Mesodermal cell (in vitro differentiated cells): ENCODE measurements around the gene SMIM28.

Experiments used
- H3K27ac ChIP-seq: 2 replicates; pipeline ENCODE4 v1.7.0; 2013; ENCODE audit warnings: mild to moderate bottlenecking, low read depth, low read length, moderate library complexity; ENCODE audit not compliant: severe bottlenecking
- H3K36me3 ChIP-seq: 2 replicates; pipeline ENCODE4 v1.7.1; 2013; ENCODE audit warnings: mild to moderate bottlenecking, low read length, moderate library complexity; ENCODE audit not compliant: control insufficient read depth, insufficient read depth
- H3K4me1 ChIP-seq: one replicate; pipeline ENCODE4 v1.7.1; 2013; ENCODE audit warnings: mild to moderate bottlenecking, low read length; ENCODE audit not compliant: insufficient read depth, control insufficient read depth, poor library complexity, severe bottlenecking
- H3K4me3 ChIP-seq: 2 replicates; pipeline ENCODE4 v1.7.0; 2013; ENCODE audit warnings: low read length, control low read depth, mild to moderate bottlenecking; ENCODE audit not compliant: insufficient read depth, poor library complexity, severe bottlenecking; ENCODE audit errors: extremely low read depth
- H3K9me3 ChIP-seq: 2 replicates; pipeline ENCODE4 v1.7.1; 2013; ENCODE audit warnings: mild to moderate bottlenecking, low read length, moderate library complexity; ENCODE audit not compliant: control insufficient read depth
- WGBS, 2 experiments: methylation state at CpG; one replicate each; pipeline ENCODE4 v1.1.5; 2013; ENCODE audit warnings: missing lambda C conversion rate in 2 of 2; ENCODE audit not compliant: insufficient coverage in 2 of 2; 5-methylcytosine and 5-hydroxymethylcytosine counted together

The SMIM28 gene

GRCh38 chr6:138405816-138406413 is 28.2 kb downstream of the SMIM28 start:
- H3K4me1 ChIP-seq, result peaks cover 4% of the 10 kb centered on the region
- no peak overlapping the region for H3K4me3 ChIP-seq
- H3K36me3 ChIP-seq, result peaks cover 42% of the 10 kb centered on the region
- no peak overlapping the region for H3K27ac ChIP-seq
- 92 to 100% methylated on average over 1 to 4 of the region's 5 CpGs for WGBS, 2 experiments
- no peaks in the 10 kb centered on the region for H3K9me3 ChIP-seq

GRCh38 chr6:138406443-138406842 is 28.7 kb downstream of the SMIM28 start:
- Histone ChIP-seq H3K36me3 (peaks cover 42% of the 10 kb centered on the region), H3K9me3 (no peaks in the 10 kb centered on the region), H3K4me3 (no peak overlapping the region), H3K27ac (no peak overlapping the region), H3K4me1 (peaks cover 4% of the 10 kb centered on the region)
- WGBS, 2 experiments, result 86 to 90% methylated on average over 1 to 2 of the region's 2 CpGs

- no peak overlapping the region for H3K4me3 ChIP-seq
- H3K4me1 ChIP-seq, result peaks cover 4% of the 10 kb centered on the region
- peaks cover 69% of the 10 kb centered on the region for H3K36me3 ChIP-seq
- H3K27ac ChIP-seq, result no peak overlapping the region
- WGBS, 2 experiments, result 92 to 98% methylated on average over 2 to 6 of the region's 8 CpGs
- H3K9me3 ChIP-seq, result no peaks in the 10 kb centered on the region
Observed at GRCh38 chr6:138410048-138410735, 32.5 kb downstream of the SMIM28 start.

- WGBS, 2 experiments, result 87 to 91% methylated on average over 3 to 5 of the region's 6 CpGs
- no peak overlapping the region for H3K4me3 ChIP-seq
- peaks cover 63% of the 10 kb centered on the region for H3K36me3 ChIP-seq
- H3K4me1 ChIP-seq, result no peaks in the 10 kb centered on the region
- peak overlapping the region; percentile 33 for H3K27ac ChIP-seq
- H3K9me3 ChIP-seq, result no peaks in the 10 kb centered on the region
Observed at GRCh38 chr6:138410972-138411880, 33.5 kb downstream of the SMIM28 start.

GRCh38 chr6:138415125-138415524 is 37.4 kb downstream of the SMIM28 start:
- WGBS, 2 experiments, result 89 to 97% methylated on average over 5 of the region's 5 CpGs
- H3K27ac ChIP-seq, result no peak overlapping the region
- H3K9me3 ChIP-seq, result no peaks in the 10 kb centered on the region
- peaks cover 31% of the 10 kb centered on the region for H3K36me3 ChIP-seq
- H3K4me3 ChIP-seq, result no peak overlapping the region
- no peaks in the 10 kb centered on the region for H3K4me1 ChIP-seq

GRCh38 chr6:138416206-138416605 is 38.5 kb downstream of the SMIM28 start:
- H3K9me3 ChIP-seq, result no peaks in the 10 kb centered on the region
- H3K36me3 ChIP-seq, result peaks cover 36% of the 10 kb centered on the region
- 88 to 100% methylated on average over 3 to 4 of the region's 4 CpGs for WGBS, 2 experiments
- H3K4me1 ChIP-seq, result no peaks in the 10 kb centered on the region
- H3K4me3 ChIP-seq, result no peak overlapping the region
- H3K27ac ChIP-seq, result no peak overlapping the region

- Histone ChIP-seq H3K9me3 (no peaks in the 10 kb centered on the region), H3K27ac (no peak overlapping the region), H3K4me3 (no peak overlapping the region), H3K36me3 (peaks cover 30% of the 10 kb centered on the region), H3K4me1 (no peaks in the 10 kb centered on the region)
- 81 to 91% methylated on average over 3 of the region's 3 CpGs for WGBS, 2 experiments
Observed at GRCh38 chr6:138417493-138418117, 39.9 kb downstream of the SMIM28 start.

- WGBS, 2 experiments, result 97 to 100% methylated on average over 2 to 3 of the region's 3 CpGs
- Histone ChIP-seq H3K27ac (no peak overlapping the region), H3K4me1 (no peaks in the 10 kb centered on the region), H3K4me3 (no peak overlapping the region), H3K36me3 (peaks cover 28% of the 10 kb centered on the region), H3K9me3 (no peaks in the 10 kb centered on the region)
Observed at GRCh38 chr6:138418118-138418742, 40.5 kb downstream of the SMIM28 start.

GRCh38 chr6:138419766-138420165 is 42.1 kb downstream of the SMIM28 start:
- Histone ChIP-seq H3K9me3 (no peaks in the 10 kb centered on the region), H3K36me3 (peaks cover 24% of the 10 kb centered on the region), H3K27ac (no peak overlapping the region), H3K4me3 (no peak overlapping the region), H3K4me1 (no peaks in the 10 kb centered on the region)
- 100% methylated on average over 1 to 3 of the region's 3 CpGs for WGBS, 2 experiments

- Histone ChIP-seq H3K9me3 (no peaks in the 10 kb centered on the region), H3K36me3 (peaks cover 24% of the 10 kb centered on the region), H3K4me1 (no peaks in the 10 kb centered on the region), H3K4me3 (no peak overlapping the region), H3K27ac (no peak overlapping the region)
- WGBS, 2 experiments, result 92 to 95% methylated on average over 3 to 4 of the region's 4 CpGs
Observed at GRCh38 chr6:138420356-138420755, 42.7 kb downstream of the SMIM28 start.
